ENCODE results near the gene CMYA5.

GRCh38 chr5:79689541-79690466, at the start of gene CMYA5:
- no peak for TF ChIP-seq EZH2 (IDR thresholded peaks at IDR 0.05)
- TF ChIP-seq POLR2AphosphoS5 (IDR thresholded peaks at IDR 0.05; ENCODE audit: borderline replicate concordance, low read depth, low read length) = no peak

All from SK-N-MC (cell line).